ENCODE results near the gene SUMF2. TPM values are rescaled to one million over a fixed set of nuclear protein-coding genes. Genes with fewer than 3 reads are reported as not detected.

The SUMF2 gene
- total RNA-seq, 1 experiment from 2014 or later, result 173 TPM

GRCh38 chr7:56077681-56078080 lies 13.6 kb downstream of the SUMF2 start (continued):
- no peak for TF ChIP-seq CTCF (IDR thresholded peaks at IDR 0.05 in 2 of 3, conservative IDR thresholded peaks at IDR 0.05 in 1 of 3; ENCODE audit: borderline replicate concordance in 1 of 3, insufficient read depth in 1 of 3, low read depth in 2 of 3, low read length in 2 of 3)
- no peak for TF ChIP-seq FOSL1 (IDR thresholded peaks at IDR 0.05; ENCODE audit: low read depth)
- no peak for TF ChIP-seq SIN3A (IDR thresholded peaks at IDR 0.05; ENCODE audit: low read depth)
- TF ChIP-seq CBX3 (IDR thresholded peaks at IDR 0.05; ENCODE audit: low read depth), result no peak
- no peak for TF ChIP-seq EGR1 (IDR thresholded peaks at IDR 0.05; ENCODE audit: low read depth)
- TF ChIP-seq ZBTB33 (IDR thresholded peaks at IDR 0.05; ENCODE audit: extremely low read depth, insufficient replicate concordance, low read length), result no peak
- TF ChIP-seq SRF (IDR thresholded peaks at IDR 0.05; ENCODE audit: low read depth), result no peak
- no peak for TF ChIP-seq ZFX (IDR thresholded peaks at IDR 0.05)
- TF ChIP-seq ZNF274 (IDR thresholded peaks at IDR 0.05; ENCODE audit: low read depth, low read length), result no peak
- TF ChIP-seq EZH2 (IDR thresholded peaks at IDR 0.05), result no peak
- no peak for TF ChIP-seq YY1 (IDR thresholded peaks at IDR 0.05; ENCODE audit: extremely low read depth, insufficient replicate concordance, low read depth, low read length)
- no peak for TF ChIP-seq JUND (IDR thresholded peaks at IDR 0.05)

- Histone ChIP-seq H3K9ac (ENCODE audit: low read length) (no peak overlapping the region), H3K4me3 (replicated peaks in 1 of 2; ENCODE audit: low read depth in 1 of 2, low read length in 2 of 2) (no peak overlapping the region), H3K79me2 (ENCODE audit: insufficient read depth, low read length) (no peaks in the 10 kb centered on the region), H4K20me1 (ENCODE audit: insufficient read depth) (no peaks in the 10 kb centered on the region), H2AFZ (ENCODE audit: low read depth, low read length, poor library complexity, severe bottlenecking) (no peak overlapping the region), H3K4me1 (ENCODE audit: control insufficient read depth in 1 of 2, insufficient read depth in 2 of 2, low read length in 2 of 2) (peaks cover 0 to 2% of the 10 kb centered on the region in 2 experiments; a peak in 1 of 4 replicates), H3K27ac (ENCODE audit: low read depth, low read length) (no peak overlapping the region), H3K9me2 (ENCODE audit: insufficient read depth) (no peaks in the 10 kb centered on the region), H3K36me3 (ENCODE audit: control insufficient read depth in 1 of 2, insufficient read depth in 2 of 2, low read length in 2 of 2) (peaks cover 11 to 23% of the 10 kb centered on the region in 2 experiments; a peak in 3 of 4 replicates), H3K9me3 (ENCODE audit: control insufficient read depth in 1 of 2, insufficient read depth in 1 of 2, low read depth in 1 of 2, low read length in 2 of 2) (no peaks in the 10 kb centered on the region), H3K4me2 (ENCODE audit: low read length) (no peak overlapping the region), H3K27me3 (ENCODE audit: insufficient read depth, low read length) (no peaks in the 10 kb centered on the region)
- ChIA-PET POLR2A (no interaction called here), RAD21 (ENCODE audit: low non-redundant PET in 1 of 2, low total read pairs in 2 of 2, uncharacterized antibody in 2 of 2, unreplicated experiment in 2 of 2) (no interaction called here), CTCF (no interaction called here)
- no peak for ATAC-seq
- no TSS peak for BruUV-seq (replicated peaks)
- intact Hi-C loops (cut with micrococcal nuclease), result no loop called here
- TF ChIP-seq ZBTB33 (IDR thresholded peaks at IDR 0.05; ENCODE audit: extremely low read depth, insufficient replicate concordance, low read length), result no peak
- no peak for TF ChIP-seq POLR2AphosphoS5 (IDR thresholded peaks at IDR 0.05; ENCODE audit: low read depth, low read length)
- no peak for TF ChIP-seq SP1 (IDR thresholded peaks at IDR 0.05; ENCODE audit: low read depth)
- TF ChIP-seq POLR2A (IDR thresholded peaks at IDR 0.05; ENCODE audit: borderline replicate concordance, extremely low read depth, insufficient read depth, insufficient read length), result no peak
- TF ChIP-seq EGR1 (IDR thresholded peaks at IDR 0.05; ENCODE audit: low read depth), result no peak
- TF ChIP-seq EZH2 (IDR thresholded peaks at IDR 0.05), result no peak
- no peak for TF ChIP-seq EZH2phosphoT487 (IDR thresholded peaks at IDR 0.05; ENCODE audit: borderline replicate concordance)
- no peak for TF ChIP-seq SIN3A (IDR thresholded peaks at IDR 0.05; ENCODE audit: low read depth)
- TF ChIP-seq CEBPB (IDR thresholded peaks at IDR 0.05; ENCODE audit: low read depth), result no peak
- no peak for TF ChIP-seq SRF (IDR thresholded peaks at IDR 0.05; ENCODE audit: low read depth)
- TF ChIP-seq ATF3 (IDR thresholded peaks at IDR 0.05), result no peak
- TF ChIP-seq CBX3 (IDR thresholded peaks at IDR 0.05; ENCODE audit: low read depth), result no peak
- no peak for TF ChIP-seq RAD21 (IDR thresholded peaks at IDR 0.05; ENCODE audit: low read depth)
- no peak for TF ChIP-seq TCF7L2 (IDR thresholded peaks at IDR 0.05; ENCODE audit: borderline replicate concordance, extremely low read depth, insufficient read depth, insufficient read length)
- no peak for DNase-seq (ENCODE audit: low read depth, low spot score)
These were observed 14.1 kb downstream of the SUMF2 start for GRCh38 chr7:56078196-56078595.
